HG02970 (cell line): Measurements from ENCODE around the gene USF2.
A peak's percentile ranks its signal among the peaks of the same experiment; 100 is the strongest.
"Not testable (repeated sequence)": the region's sequence is repeated elsewhere in the genome, so short reads cannot be mapped to it uniquely, and the experiment has no call there.

Source experiments
- ATAC-seq: cut with Tn5 transposase; IDR thresholded peaks from one replicate; pipeline ENCODE4 v1.9.1; 2021; ENCODE audit warnings: mild to moderate bottlenecking, moderate library complexity, moderate number of reproducible peaks; ENCODE audit not compliant: unreplicated experiment, low FRiP score

USF2 gene

GRCh38 chr19:35268536-35269437, at the start of gene USF2:
TSS of gene USF2 (plus strand) at chr19:35268962. CDS start at chr19:35269102, 140 bp downstream.
- ATAC-seq, result peak; percentile 24

- ATAC-seq, result no peak
Observed at GRCh38 chr19:35219008-35219407, 49.8 kb upstream of the USF2 start.

- no peak for ATAC-seq
Observed at GRCh38 chr19:35220315-35220921, 48.3 kb upstream of the USF2 start.

GRCh38 chr19:35220973-35221590, 47.7 kb upstream of the USF2 start:
- not testable (repeated sequence) for ATAC-seq

GRCh38 chr19:35222373-35223015, 46.3 kb upstream of the USF2 start:
- ATAC-seq, result no peak

- no peak for ATAC-seq
Observed at GRCh38 chr19:35223084-35223790, 45.5 kb upstream of the USF2 start.

GRCh38 chr19:35223862-35224505, 44.8 kb upstream of the USF2 start:
- no peak for ATAC-seq

- no peak for ATAC-seq
Observed at GRCh38 chr19:35224681-35225571, 43.8 kb upstream of the USF2 start.

- no peak for ATAC-seq
Observed at GRCh38 chr19:35225951-35226350, 42.8 kb upstream of the USF2 start.

- no peak for ATAC-seq
Observed at GRCh38 chr19:35226748-35227147, 42.0 kb upstream of the USF2 start.

GRCh38 chr19:35228177-35228930, 40.4 kb upstream of the USF2 start, which contains the start of gene FAM187B:
TSS of gene FAM187B (minus strand) at chr19:35228739. CDS start at chr19:35228680, 59 bp downstream.
- no peak for ATAC-seq

GRCh38 chr19:35229601-35230000, 39.2 kb upstream of the USF2 start:
- ATAC-seq, result no peak

- no peak for ATAC-seq
Observed at GRCh38 chr19:35231956-35232645, 36.7 kb upstream of the USF2 start.

GRCh38 chr19:35232912-35233311, 35.9 kb upstream of the USF2 start:
- ATAC-seq, result no peak

- ATAC-seq, result no peak
Observed at GRCh38 chr19:35236638-35237400, 31.9 kb upstream of the USF2 start.

- not testable (repeated sequence) for ATAC-seq
Observed at GRCh38 chr19:35239597-35239996, 29.2 kb upstream of the USF2 start.

- ATAC-seq, result no peak
Observed at GRCh38 chr19:35240327-35240726, 28.4 kb upstream of the USF2 start.
